Fibroblast of lung (primary cell): ENCODE measurements around the gene SOCS2. TPM values are rescaled to one million over a fixed set of nuclear protein-coding genes. Genes with fewer than 3 reads are reported as not detected.
A peak's percentile ranks its signal among the peaks of the same experiment; 100 is the strongest.

Experiments
- DNase-seq, 2 donors: peaks; one replicate each; pipeline versions ENCODE4 v3.0.0 to v3.0.0-alpha.2; 2010; ENCODE audit warnings: low read depth in 2 of 2
- H2AFZ ChIP-seq: 2 replicates; pipeline ENCODE4 v1.5.1; 2012; ENCODE audit warnings: low read length, control low read depth, inconsistent platforms
- H3K27ac ChIP-seq: 2 replicates; pipeline ENCODE4 v1.5.1; 2011; ENCODE audit warnings: low read length, control low read depth; ENCODE audit not compliant: insufficient read depth
- H3K27me3 ChIP-seq: 2 replicates; pipeline ENCODE4 v1.5.1; 2011; ENCODE audit warnings: mild to moderate bottlenecking, low read length; ENCODE audit not compliant: control insufficient read depth, insufficient read depth
- H3K36me3 ChIP-seq: 2 replicates; pipeline ENCODE4 v1.5.1; 2011; ENCODE audit warnings: low read length; ENCODE audit not compliant: control insufficient read depth, insufficient read depth
- H3K4me1 ChIP-seq: 2 replicates; pipeline ENCODE4 v1.5.1; 2011; ENCODE audit warnings: low read length; ENCODE audit not compliant: control insufficient read depth, insufficient read depth; ENCODE audit errors: extremely low read depth
- H3K4me2 ChIP-seq: 2 replicates; pipeline ENCODE4 v1.5.1; 2011; ENCODE audit warnings: low read length, control low read depth; ENCODE audit not compliant: insufficient read depth; ENCODE audit errors: extremely low read depth
- H3K4me3 ChIP-seq, 4 experiments: fragments of 200-600 bp in 1 of 4; sonication (generic) in 1 of 4; replicated peaks in 1 of 4; 2 replicates each; pipeline ENCODE4 v1.5.1; 2011 to 2016; ENCODE audit warnings: low read length in 4 of 4, low read depth in 3 of 4, mild to moderate bottlenecking in 3 of 4, control low read depth in 2 of 4, inconsistent platforms in 1 of 4, mixed read lengths in 1 of 4; ENCODE audit not compliant: insufficient read depth in 1 of 4; ENCODE audit errors: control extremely low read depth in 1 of 4
- H3K79me2 ChIP-seq: 2 replicates; pipeline ENCODE4 v1.5.1; 2012; ENCODE audit warnings: mild to moderate bottlenecking, low read length, inconsistent platforms; ENCODE audit not compliant: control insufficient read depth, insufficient read depth
- H3K9ac ChIP-seq: 2 replicates; pipeline ENCODE4 v1.5.1; 2011; ENCODE audit warnings: mild to moderate bottlenecking, low read length, control low read depth; ENCODE audit not compliant: insufficient read depth
- H3K9me3 ChIP-seq: 2 replicates; pipeline ENCODE4 v1.5.1; 2012; ENCODE audit warnings: low read depth, low read length; ENCODE audit not compliant: control insufficient read depth, insufficient read depth
- H4K20me1 ChIP-seq: 2 replicates; pipeline ENCODE4 v1.5.1; 2011; ENCODE audit warnings: low read length; ENCODE audit not compliant: control insufficient read depth, insufficient read depth; ENCODE audit errors: extremely low read depth
- CTCF ChIP-seq, 2 donors: IDR thresholded peaks in 1 of 2; conservative IDR thresholded peaks in 1 of 2; 1 replicate in 1 of 2; 2 replicates in 1 of 2; pipeline ENCODE4 v1.5.1; 2011 to 2012; ENCODE audit warnings: low read length in 2 of 2, control low read depth in 1 of 2, inconsistent platforms in 1 of 2, low read depth in 1 of 2, mild to moderate bottlenecking in 1 of 2
- EZH2 ChIP-seq: IDR thresholded peaks from 2 replicates; pipeline ENCODE4 v1.5.1; 2012; ENCODE audit warnings: low read length, control low read depth, mild to moderate bottlenecking; ENCODE audit errors: missing control alignments
- polyA plus RNA-seq, 2 donors: library from polyadenylated mRNA; depleted of rRNA in 1 of 2; stranded (reverse) in 1 of 2; unstranded in 1 of 2; fragments of >200 nt; gene quantifications; 2 replicates each; pipeline ENCODE4 v1.2.1, GENCODE V29; 2011 to 2012; ENCODE audit warnings: missing spikeins in 1 of 2
- total RNA-seq: library from RNA; depleted of rRNA; stranded (reverse); fragments of >200 nt; gene quantifications from 2 replicates; pipeline ENCODE4 v1.2.1, GENCODE V29; 2014

SOCS2 gene
- total and polyA plus RNA-seq, 2 donors (not counting 1 experiment from before 2014, with no cell fraction given) = 105 to 113 TPM

GRCh38 chr12:93567174-93567573 lies 5.3 kb upstream of the SOCS2 start:
- no peaks in the 10 kb centered on the region for H3K27me3 ChIP-seq
- no peaks in the 10 kb centered on the region for H3K4me1 ChIP-seq
- TF ChIP-seq CTCF (conservative IDR thresholded peaks at IDR 0.05 in 1 of 2, IDR thresholded peaks at IDR 0.05 in 1 of 2; ENCODE audit: low read depth in 1 of 2, low read length in 2 of 2) = no peak
- peaks cover 19% of the 10 kb centered on the region for H3K79me2 ChIP-seq
- H3K9me3 ChIP-seq = no peaks in the 10 kb centered on the region
- peaks cover 6% of the 10 kb centered on the region for H3K36me3 ChIP-seq
- H2AFZ ChIP-seq = no peak overlapping the region
- no peak overlapping the region for H3K9ac ChIP-seq
- H4K20me1 ChIP-seq = no peaks in the 10 kb centered on the region
- no peak overlapping the region for H3K4me3 ChIP-seq
- no peak overlapping the region for H3K4me2 ChIP-seq
- no peak overlapping the region for H3K27ac ChIP-seq
- peak; percentile 26 to 27 for DNase-seq

GRCh38 chr12:93568091-93568490 lies 4.4 kb upstream of the SOCS2 start:
- H3K36me3 ChIP-seq = peaks cover 6% of the 10 kb centered on the region
- H4K20me1 ChIP-seq = no peaks in the 10 kb centered on the region
- H3K4me1 ChIP-seq = no peaks in the 10 kb centered on the region
- H3K27ac ChIP-seq = no peak overlapping the region
- no peaks in the 10 kb centered on the region for H3K27me3 ChIP-seq
- H3K4me3 ChIP-seq = no peak overlapping the region
- H3K79me2 ChIP-seq = peaks cover 28% of the 10 kb centered on the region
- no peak overlapping the region for H2AFZ ChIP-seq
- H3K9me3 ChIP-seq = no peaks in the 10 kb centered on the region
- H3K4me2 ChIP-seq = no peak overlapping the region
- no peak for TF ChIP-seq EZH2
- TF ChIP-seq CTCF (conservative IDR thresholded peaks at IDR 0.05 in 1 of 2, IDR thresholded peaks at IDR 0.05 in 1 of 2; ENCODE audit: low read depth in 1 of 2, low read length in 2 of 2) = no peak
- DNase-seq = no peak
- no peak overlapping the region for H3K9ac ChIP-seq

GRCh38 chr12:93569301-93569655 lies 3.2 kb upstream of the SOCS2 start:
- TF ChIP-seq EZH2 (no peak), CTCF (conservative IDR thresholded peaks at IDR 0.05 in 1 of 2, IDR thresholded peaks at IDR 0.05 in 1 of 2; ENCODE audit: low read depth in 1 of 2, low read length in 2 of 2) (no peak)
- Histone ChIP-seq H3K9me3 (no peaks in the 10 kb centered on the region), H3K27me3 (no peaks in the 10 kb centered on the region), H2AFZ (no peak overlapping the region), H3K4me2 (peak overlapping the region; percentile 89), H3K9ac (no peak overlapping the region), H3K79me2 (peaks cover 40% of the 10 kb centered on the region), H3K36me3 (peaks cover 6% of the 10 kb centered on the region), H3K4me1 (no peaks in the 10 kb centered on the region), H4K20me1 (no peaks in the 10 kb centered on the region), H3K27ac (peak overlapping the region; percentile 0), H3K4me3 (peak overlapping the region; percentile 37 to 95 (median 58))
- DNase-seq = no peak
